HFFc6 (cell line): ENCODE results near the gene MYO10. TPM values are rescaled to one million over a fixed set of nuclear protein-coding genes. Genes with fewer than 3 reads are reported as not detected.

Experiments used
- DNase-seq: peaks from one replicate; pipeline ENCODE4 v3.0.0-alpha.2; 2018
- H3K27ac Mint-ChIP-seq: 2 replicates; pipeline ENCODE4 v1.8.0; 2020; ENCODE audit warnings: mild to moderate bottlenecking, mixed read lengths
- H3K27me3 Mint-ChIP-seq: 2 replicates; pipeline ENCODE4 v1.8.0; 2021; ENCODE audit warnings: mild to moderate bottlenecking, moderate library complexity, mixed read lengths; ENCODE audit not compliant: insufficient read depth
- H3K36me3 Mint-ChIP-seq: 2 replicates; pipeline ENCODE4 v1.8.0; 2021; ENCODE audit warnings: low read depth, mixed read lengths
- H3K4me1 Mint-ChIP-seq: 2 replicates; pipeline ENCODE4 v1.8.0; 2020; ENCODE audit warnings: low read depth, mixed read lengths
- H3K4me3 Mint-ChIP-seq: 2 replicates; pipeline ENCODE4 v1.8.0; 2020; ENCODE audit warnings: mild to moderate bottlenecking, moderate library complexity, mixed read lengths
- H3K9me3 Mint-ChIP-seq: 2 replicates; pipeline ENCODE4 v1.8.0; 2020; ENCODE audit warnings: mild to moderate bottlenecking, mixed read lengths
- total RNA-seq, 6 experiments: library from RNA; stranded (reverse); fragmentation: NEBNext Ultra II Directional; extraction: Animal tissue kit (Norgen Biotek cat#: 25700); gene quantifications; 2 replicates in 1 of 6; 3 replicates in 5 of 6; pipeline ENCODE4 v1.2.3, GENCODE V29; 2021
- TF ChIP-seq, protein P1 (sequence below): fragments of 200-600 bp; sonication (generic); IDR thresholded peaks from 2 replicates; pipeline ENCODE4 v1.5.0; 2021; ENCODE audit warnings: antibody characterized with exemption, mild to moderate bottlenecking

The MYO10 gene
- total RNA-seq, 6 experiments from 2014 or later, result 99.4 to 142 (median 129) TPM

DNA sequence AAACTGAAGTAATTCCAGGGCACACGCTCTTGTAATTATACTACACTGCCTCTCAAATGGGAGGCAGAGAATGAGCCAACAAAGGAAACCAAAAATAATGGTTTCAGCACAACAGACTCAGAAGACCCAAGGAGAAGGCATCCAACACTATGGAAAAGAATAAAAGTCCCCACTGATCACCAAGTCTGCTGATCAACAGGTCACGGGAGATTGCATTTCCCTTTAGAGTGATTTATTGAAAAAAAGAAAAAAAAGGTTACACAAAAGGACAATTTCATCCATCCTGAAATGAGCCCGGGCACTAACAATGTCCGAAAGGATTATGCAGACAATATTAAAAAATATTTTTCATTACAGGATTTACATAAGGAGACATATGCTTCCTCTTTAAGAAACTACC lies 28.8 kb downstream of the MYO10 start:
- Mint-ChIP-seq H3K4me1 (peaks cover 75% of the 10 kb centered on the region), H3K9me3 (no peaks in the 10 kb centered on the region), H3K27ac (no peak overlapping the region), H3K36me3 (peaks cover 18% of the 10 kb centered on the region; the same call in 1 of the 2 replicates), H3K4me3 (no peak overlapping the region), H3K27me3 (no peaks in the 10 kb centered on the region)
- TF ChIP-seq, protein P1, sequence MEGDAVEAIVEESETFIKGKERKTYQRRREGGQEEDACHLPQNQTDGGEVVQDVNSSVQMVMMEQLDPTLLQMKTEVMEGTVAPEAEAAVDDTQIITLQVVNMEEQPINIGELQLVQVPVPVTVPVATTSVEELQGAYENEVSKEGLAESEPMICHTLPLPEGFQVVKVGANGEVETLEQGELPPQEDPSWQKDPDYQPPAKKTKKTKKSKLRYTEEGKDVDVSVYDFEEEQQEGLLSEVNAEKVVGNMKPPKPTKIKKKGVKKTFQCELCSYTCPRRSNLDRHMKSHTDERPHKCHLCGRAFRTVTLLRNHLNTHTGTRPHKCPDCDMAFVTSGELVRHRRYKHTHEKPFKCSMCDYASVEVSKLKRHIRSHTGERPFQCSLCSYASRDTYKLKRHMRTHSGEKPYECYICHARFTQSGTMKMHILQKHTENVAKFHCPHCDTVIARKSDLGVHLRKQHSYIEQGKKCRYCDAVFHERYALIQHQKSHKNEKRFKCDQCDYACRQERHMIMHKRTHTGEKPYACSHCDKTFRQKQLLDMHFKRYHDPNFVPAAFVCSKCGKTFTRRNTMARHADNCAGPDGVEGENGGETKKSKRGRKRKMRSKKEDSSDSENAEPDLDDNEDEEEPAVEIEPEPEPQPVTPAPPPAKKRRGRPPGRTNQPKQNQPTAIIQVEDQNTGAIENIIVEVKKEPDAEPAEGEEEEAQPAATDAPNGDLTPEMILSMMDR, result no peak
- DNase-seq, result no peak

DNA sequence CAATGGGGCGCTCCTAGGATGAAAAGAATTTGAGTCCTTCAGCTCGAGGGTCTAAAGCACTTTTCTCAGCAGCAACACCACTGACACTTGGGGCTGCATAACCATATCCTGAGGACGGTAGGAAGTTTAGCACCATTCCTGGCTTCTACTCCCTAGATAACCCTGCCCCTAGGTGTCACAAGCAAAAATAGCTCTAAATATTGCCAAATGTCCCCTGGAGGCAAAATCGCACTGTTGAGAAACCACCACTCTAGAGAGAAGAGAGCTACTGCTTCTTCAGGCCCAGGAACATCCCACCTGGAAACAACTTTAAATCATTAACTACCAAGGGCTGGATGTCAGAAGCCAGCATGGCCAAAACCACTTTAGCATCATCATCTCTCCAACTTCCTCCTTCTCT lies 29.8 kb downstream of the MYO10 start:
- Mint-ChIP-seq H3K4me3 (no peak overlapping the region), H3K27ac (peak overlapping the region; percentile 25), H3K36me3 (peaks cover 20% of the 10 kb centered on the region; the same call in 1 of the 2 replicates), H3K27me3 (peaks cover under 1% of the 10 kb centered on the region; the same call in 1 of the 2 replicates), H3K9me3 (no peaks in the 10 kb centered on the region), H3K4me1 (peaks cover 74% of the 10 kb centered on the region)
- no peak for DNase-seq
- TF ChIP-seq, protein P1, result no peak

DNA sequence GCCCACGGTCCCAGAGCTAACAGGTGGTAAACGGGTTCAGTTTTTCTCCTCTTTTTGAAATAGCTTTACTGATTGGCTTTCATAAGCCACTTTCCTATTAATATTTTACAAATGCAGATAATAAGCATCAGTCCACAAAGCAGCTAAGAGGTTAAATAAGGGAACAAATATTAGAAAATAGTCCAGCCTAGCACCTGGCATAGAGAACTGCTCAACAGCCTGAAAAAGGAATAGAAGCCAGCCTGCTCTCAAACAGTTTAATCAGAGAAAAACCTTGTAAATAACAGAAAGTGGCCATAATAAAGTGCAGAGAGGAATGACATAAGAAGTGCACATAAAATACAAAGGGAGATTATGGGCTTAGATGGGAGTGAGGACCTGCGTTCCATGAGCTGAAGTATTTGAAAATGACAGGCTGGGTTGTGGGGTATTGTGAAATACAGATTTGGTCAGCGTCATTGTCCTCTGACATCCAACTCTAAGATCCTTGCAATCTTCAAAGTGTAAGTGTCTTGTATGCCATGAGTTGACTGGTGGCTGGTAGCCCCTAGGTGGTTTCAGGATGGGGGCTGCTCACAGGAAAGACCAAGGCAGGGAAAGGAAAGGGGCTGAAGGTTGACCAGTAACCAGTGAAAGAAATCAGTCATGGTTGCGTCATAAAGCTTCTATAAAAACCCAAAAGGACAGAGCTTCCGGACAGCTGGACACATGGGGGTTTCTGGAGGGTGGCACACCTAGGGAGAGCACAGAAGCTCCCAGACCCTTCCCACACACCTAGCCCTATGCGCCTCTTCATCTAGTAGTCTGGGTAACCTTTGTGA lies 32.4 kb downstream of the MYO10 start:
- Mint-ChIP-seq H3K9me3 (no peaks in the 10 kb centered on the region), H3K27me3 (peaks cover 2% of the 10 kb centered on the region), H3K36me3 (peaks cover 18% of the 10 kb centered on the region; the same call in 1 of the 2 replicates), H3K4me3 (no peak overlapping the region), H3K27ac (peak overlapping the region; percentile 21), H3K4me1 (peaks cover 67% of the 10 kb centered on the region)
- TF ChIP-seq, protein P1, result no peak
- no peak for DNase-seq

DNA sequence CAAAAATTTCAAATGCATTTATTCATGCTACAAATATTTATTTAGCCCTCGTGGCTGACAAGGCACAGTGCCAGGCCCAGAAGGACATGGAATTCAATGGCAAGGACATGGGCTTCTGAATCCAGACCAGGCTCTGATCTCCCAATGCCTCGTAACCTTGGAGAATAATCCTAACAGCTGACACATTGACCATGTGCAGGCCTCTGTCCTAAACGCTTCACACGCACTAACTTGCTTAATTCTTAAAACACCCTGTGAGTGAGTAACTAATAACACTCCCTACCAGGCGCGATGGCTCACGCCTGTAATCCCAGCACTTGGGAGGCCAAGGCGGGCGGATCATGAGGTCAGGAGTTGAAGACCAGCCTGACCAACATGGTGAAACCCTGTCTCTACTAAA lies 33.2 kb downstream of the MYO10 start:
- no peak overlapping the region for H3K4me3 Mint-ChIP-seq
- peaks cover 66% of the 10 kb centered on the region for H3K4me1 Mint-ChIP-seq
- no peak for DNase-seq
- H3K36me3 Mint-ChIP-seq, result peaks cover 16% of the 10 kb centered on the region; the same call in 1 of the 2 replicates
- peaks cover 2% of the 10 kb centered on the region for H3K27me3 Mint-ChIP-seq
- TF ChIP-seq, protein P1, result no peak
- H3K27ac Mint-ChIP-seq, result no peak overlapping the region; the same call in 1 of the 2 replicates
- H3K9me3 Mint-ChIP-seq, result no peaks in the 10 kb centered on the region

DNA sequence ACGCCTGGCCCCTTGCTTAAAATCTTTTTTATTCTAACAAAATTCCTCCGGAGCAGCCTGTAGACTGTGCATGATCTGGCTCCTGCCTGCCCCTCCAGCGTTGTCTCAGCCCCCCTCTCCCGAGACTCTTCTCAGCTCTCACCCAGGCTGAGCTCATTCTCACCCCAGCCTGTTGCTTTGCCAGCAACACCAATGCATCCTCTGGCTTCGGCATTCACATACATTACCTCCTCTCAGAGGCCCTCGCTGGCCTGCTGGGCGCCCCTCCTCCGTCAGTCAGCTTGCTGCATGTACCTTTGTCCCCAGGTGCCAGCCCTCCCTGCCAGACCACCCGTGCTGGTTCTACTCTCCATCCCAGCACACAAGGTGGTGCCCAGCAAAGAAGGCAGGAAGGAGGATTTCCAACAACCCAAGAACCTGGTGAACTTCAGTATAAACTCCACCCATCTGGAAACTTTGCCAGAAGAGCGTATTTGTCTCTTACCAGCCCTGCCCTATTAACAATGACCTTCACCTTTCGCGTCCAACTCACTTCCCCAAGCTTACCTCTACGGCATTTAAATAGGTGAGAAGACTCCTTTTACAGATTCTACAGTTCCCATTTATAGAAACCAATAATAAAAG lies 35.0 kb downstream of the MYO10 start:
- Mint-ChIP-seq H3K27me3 (peaks cover 2% of the 10 kb centered on the region), H3K36me3 (peaks cover 16% of the 10 kb centered on the region; the same call in 1 of the 2 replicates), H3K4me1 (peaks cover 72% of the 10 kb centered on the region), H3K27ac (peak overlapping the region; percentile 36), H3K4me3 (peak overlapping the region; percentile 11; the same call in 1 of the 2 replicates), H3K9me3 (no peaks in the 10 kb centered on the region)
- no peak for DNase-seq
- TF ChIP-seq, protein P1, result no peak
